Measurements from ENCODE around the gene C1QTNF2.
"Not testable (repeated sequence)": the region's sequence is repeated elsewhere in the genome, so short reads cannot be mapped to it uniquely, and the experiment has no call there.

The C1QTNF2 gene

GRCh38 chr5:160342413-160342941 is 27.9 kb downstream of the C1QTNF2 start:
- DNase-seq (ENCODE audit: low read depth) = no peak

- DNase-seq (ENCODE audit: low read depth) = no peak
These were observed 29.0 kb downstream of the C1QTNF2 start for GRCh38 chr5:160341309-160341870.

DNA sequence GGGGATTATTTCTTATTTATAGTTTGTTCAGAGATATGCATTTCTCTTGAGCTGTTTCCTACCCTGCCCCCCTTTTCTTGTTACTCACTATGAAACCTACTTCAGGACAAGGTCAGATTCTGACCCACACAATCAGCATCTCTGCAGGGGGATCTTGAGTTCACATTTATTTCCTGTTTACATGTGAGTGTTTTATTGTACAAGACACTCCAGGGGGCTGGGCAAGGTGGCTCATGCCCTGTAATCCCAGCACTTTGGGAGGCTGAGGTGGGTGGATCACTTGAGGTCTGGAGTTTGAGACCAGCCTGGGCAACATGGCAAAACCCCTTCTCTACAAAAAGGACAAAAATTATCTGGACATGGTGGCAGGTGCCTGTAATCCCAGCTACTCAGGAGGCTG is 29.9 kb downstream of the C1QTNF2 start:
- not testable (repeated sequence) for DNase-seq (ENCODE audit: low read depth)

DNA sequence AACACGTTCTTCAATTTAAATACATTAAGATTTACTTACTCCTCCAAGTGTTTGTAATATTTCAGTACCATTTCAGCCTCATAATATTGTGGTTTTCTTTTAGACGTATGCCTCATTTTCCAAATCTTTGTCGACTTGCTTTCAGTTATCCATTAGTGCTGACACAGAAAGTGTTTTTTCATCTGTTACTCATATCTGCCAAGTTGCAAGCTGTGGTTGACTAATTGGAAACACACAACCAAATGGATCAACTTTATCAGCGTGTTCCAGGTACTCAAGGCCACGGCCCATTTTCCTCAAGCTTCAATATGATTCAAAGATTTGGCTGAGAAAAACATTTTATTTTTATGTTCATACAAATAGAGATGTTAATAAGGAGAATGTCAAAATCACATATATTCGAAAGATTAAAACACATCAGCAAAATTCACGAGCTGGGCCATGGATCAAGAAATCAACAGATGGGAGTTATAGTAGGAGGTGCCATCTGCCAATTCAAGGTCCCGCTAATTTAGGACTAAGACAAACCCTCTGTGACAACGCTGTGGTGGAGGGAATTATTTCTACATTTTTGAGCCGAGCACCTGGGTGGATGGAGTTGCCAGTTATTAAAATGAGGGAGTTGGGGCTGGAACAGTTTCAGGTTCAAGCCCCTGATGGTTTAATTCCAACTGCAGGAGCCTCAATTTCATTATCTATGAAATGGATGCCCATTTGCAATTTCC is 30.9 kb downstream of the C1QTNF2 start:
- no peak for DNase-seq (ENCODE audit: low read depth)

DNA sequence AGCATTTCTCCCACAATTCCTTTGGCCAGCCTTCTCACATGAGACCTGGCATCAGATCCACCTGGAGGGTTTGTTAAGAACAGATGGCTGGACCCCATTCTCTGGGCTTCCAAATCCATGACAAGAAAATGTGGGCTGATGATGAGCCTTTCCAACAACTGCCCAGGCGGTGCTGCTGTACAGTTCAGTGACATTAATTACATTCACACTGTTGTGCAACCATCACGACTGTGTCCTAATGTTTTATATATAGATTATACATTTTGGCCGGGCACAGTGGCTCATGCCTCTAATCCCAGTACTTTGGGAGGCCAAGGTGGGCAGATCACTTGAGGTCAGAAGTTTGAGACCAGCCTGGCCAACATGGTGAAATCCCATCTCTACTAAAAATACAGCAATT is 35.7 kb downstream of the C1QTNF2 start:
- not testable (repeated sequence) for DNase-seq (ENCODE audit: low read depth)

- no peak for DNase-seq (ENCODE audit: low read depth)
These were observed 36.7 kb downstream of the C1QTNF2 start for GRCh38 chr5:160333721-160334120.

DNA sequence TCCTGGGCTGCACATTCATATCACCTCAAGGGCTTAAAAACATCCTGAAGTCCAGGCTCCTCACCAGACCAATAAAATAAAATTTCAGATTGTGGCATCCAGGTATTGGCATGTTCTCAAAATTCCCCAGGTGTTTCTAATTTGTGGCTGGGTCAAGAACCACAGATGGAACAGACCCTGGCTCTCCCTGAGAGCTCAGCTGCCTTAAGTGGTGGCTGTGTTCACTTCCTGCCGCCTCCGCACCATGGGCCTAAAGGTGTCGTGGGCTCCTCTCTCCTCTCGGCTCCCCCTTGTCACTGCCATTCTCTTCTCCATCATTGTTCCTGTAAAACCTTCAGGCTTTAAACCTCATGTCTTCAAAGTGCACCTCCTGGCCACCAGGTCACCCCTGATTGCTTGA is 40.2 kb downstream of the C1QTNF2 start:
- DNase-seq (ENCODE audit: low read depth) = no peak

DNA sequence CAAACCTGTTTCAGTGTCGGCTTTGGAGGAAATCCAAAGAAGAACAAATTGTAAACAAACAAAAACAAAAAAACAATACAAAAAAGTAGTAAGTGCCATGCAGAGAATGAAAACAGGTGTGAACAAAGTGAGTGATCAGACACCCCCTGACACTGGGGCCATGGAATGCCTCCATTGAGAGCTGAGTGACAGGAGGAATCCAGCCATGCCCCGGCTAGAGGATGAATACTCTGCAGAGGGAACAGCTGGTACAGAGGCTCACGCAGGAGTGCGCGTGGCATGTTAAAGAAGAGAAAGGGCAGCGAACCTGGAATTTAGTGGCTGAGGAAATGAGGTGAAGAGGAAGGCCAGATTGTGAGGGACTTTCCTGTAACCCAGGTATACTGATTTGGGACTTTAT is 42.6 kb downstream of the C1QTNF2 start:
- no peak for DNase-seq (ENCODE audit: low read depth)

DNA sequence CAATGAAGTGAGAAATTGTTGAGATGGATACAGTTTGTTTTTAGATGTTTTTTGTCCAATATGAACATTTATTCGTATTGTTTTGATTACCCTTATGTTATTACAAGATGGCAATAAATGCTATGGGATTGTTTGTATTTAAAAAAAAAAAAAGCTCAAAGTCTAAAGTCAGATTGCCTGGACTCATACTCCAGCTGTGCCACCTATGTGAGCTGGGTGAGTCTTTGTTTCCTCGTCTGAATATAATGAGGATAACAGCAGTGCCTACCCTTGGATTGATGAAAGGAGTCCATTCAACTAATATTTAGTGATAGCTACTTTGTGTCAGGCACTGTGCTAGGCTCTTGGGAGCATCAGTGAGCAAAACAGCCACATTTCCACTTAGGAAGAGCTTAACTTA is 43.4 kb downstream of the C1QTNF2 start:
- no peak for DNase-seq (ENCODE audit: low read depth)

GRCh38 chr5:160325716-160326115 is 44.7 kb downstream of the C1QTNF2 start:
- DNase-seq (ENCODE audit: low read depth) = no peak

DNA sequence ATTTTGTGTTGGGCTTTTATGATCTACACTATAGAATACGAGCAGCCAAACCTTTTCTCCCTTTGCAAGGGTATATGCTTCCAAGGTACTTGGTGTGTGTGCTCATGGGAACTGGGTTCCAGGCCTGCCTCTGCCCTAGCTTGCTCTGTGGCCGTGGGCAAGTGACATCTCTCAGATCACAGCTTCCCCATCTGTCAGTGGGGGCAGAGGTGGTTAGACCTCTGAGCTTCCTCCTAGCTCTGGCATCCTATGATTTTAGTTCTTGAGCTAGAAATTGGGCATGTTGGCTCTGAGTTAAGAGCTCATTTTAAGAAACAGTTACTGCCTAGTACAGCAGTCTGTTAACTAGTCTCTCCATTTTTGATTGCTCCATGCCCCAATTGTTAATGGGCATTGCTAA is 45.5 kb downstream of the C1QTNF2 start:
- DNase-seq (ENCODE audit: low read depth) = no peak

DNA sequence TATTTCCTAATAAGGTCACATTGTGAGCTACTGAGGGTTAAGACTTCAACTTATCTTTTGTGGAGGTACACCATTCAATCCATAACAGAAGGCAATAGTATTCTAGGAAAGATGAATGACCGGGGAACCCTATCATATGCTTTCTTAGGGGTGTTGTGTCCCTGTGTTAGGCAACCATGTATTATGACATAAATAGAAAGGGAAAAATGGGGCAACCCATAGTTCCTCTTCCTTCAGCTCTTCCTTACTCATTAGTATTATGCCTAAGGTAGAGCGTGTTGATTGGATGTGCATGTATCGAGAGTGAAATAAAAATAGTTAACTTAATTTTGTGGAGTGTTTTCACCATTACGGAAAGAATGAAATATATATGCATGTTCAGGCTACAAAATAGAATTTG is 52.0 kb downstream of the C1QTNF2 start:
- DNase-seq (ENCODE audit: low read depth) = no peak

- DNase-seq (ENCODE audit: low read depth) = no peak
These were observed 53.0 kb downstream of the C1QTNF2 start for GRCh38 chr5:160317434-160317833.

DNA sequence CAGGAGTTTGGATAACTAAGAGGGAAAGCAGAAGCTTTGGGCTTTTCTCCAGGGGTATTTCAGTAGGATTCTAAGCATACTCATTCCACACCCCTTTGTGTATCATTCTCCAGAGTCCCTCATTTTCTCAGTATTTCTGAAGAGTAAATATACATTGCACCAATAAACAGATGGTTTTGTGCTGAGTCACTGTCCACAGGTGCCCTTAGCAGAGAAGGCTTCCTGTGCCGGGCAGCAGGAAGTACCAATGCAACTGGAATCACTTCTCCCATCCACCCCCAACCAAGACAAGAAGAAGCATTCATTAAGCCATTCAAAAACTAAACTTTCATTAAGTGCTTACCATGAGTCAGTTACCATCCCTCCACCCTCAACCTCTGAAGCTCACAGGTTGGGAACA is 54.5 kb downstream of the C1QTNF2 start:
- no peak for DNase-seq (ENCODE audit: low read depth)

DNA sequence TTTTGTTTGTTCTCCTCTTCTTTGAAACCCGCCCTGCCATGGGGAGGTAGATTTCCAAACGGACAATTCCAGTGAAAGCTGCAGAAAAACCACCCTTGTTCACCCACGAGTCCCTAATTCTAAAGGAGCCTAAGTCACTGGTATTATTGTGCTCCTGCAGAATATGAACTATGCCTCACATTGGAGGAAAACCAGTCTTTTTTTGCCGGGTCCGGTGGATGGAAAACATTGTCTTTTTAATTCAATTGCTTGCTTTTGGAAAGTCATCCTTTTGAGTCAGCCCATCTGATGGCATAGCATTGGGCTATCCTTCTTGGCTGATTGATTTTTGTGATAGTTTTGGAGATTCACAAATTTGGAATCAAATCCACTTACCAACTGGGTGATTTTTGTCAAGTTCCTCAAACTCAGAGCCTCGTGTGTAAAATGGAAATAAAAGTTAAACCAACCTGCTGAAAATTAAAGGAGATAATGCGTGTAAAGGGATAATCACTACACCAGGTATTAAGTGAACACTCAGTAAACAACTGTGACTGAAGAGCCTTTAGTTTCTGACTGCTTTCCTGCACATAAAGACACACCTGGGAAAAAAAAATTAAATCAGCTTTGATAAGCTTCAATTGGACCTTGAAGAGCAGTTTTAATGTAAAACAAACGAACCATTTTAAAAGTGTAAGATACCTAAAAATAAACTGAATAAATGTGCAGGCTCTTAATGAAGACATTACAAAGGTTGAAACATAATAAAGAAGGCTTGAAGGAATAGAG is 57.3 kb downstream of the C1QTNF2 start:
- DNase-seq (ENCODE audit: low read depth) = no peak

DNA sequence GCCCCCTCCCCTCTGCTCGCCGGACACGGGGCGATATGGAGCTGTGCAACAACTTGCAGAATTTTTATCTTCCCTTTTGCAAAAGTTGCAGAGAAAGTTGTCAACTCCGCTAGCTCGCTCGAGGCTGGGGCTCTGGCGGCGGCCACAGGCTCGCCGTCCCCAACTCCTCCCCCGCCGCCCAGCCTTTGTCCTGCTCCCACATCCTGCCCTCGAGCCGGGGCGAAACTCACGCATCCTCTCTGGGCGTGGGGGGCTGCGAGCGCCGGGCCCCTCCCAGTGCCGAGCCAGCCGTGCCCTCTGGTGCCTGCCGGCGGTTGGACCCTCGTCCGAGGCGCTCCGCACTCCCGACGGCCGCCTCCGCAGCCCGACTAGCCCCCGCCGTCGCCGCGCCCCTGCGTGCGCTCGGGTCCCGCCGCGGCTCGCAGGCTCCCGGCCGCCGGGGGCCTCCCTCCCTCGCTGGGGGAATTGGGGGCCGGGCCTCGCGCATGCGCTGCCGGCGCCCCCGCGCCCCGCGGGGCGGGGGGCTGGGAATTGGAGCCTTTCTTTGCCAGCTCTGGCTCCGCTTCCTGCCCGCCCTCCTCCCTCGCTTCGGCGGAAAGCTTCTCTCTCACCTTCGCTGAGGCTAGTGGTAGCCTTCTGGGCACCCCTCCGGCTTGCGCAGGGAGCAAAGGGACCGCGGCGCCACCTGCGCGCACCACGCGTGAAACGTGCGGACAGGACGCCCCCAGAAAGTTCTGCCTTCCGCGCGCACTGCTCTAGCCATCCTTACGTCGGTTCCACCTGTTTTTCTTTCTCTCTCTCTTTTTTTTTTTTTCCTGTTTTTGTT is 58.1 kb downstream of the C1QTNF2 start, which contains the start of gene CCNJL:
CCNJL (minus strand) TSS at position 431 of the 826 bp plus-strand sequence. CDS start 641 bp downstream, outside the sequence.
- no peak for DNase-seq (ENCODE audit: low read depth)

GRCh38 chr5:160311491-160312133 is 58.8 kb downstream of the C1QTNF2 start:
- no peak for DNase-seq (ENCODE audit: low read depth)

GRCh38 chr5:160310552-160311295 is 59.7 kb downstream of the C1QTNF2 start:
- DNase-seq (ENCODE audit: low read depth) = no peak

- DNase-seq (ENCODE audit: low read depth) = no peak
These were observed 60.3 kb downstream of the C1QTNF2 start for GRCh38 chr5:160310140-160310539.

- DNase-seq (ENCODE audit: low read depth) = no peak
These were observed 63.7 kb downstream of the C1QTNF2 start for GRCh38 chr5:160306696-160307095.

DNA sequence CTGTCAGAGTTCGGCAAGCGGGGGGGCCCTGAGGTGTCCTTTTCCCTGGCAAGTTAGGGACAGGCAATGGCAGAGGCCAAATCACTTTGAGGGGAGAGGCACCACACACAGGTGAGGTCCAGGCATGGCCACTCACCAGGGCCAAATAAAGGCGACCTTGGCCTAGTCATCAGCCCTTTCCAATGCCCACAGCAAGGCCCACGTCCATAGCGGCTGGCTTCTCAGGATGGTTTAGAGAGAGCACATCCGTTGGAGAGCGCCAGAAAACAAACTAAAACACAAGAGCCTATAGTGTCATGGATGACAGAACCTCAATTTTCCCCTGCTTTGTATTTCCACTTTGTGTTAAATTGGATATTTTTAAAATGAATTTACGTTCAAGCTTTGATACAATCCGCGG is 65.1 kb downstream of the C1QTNF2 start:
- DNase-seq (ENCODE audit: low read depth) = no peak
